AG09319 (cell line): ENCODE measurements around the gene NUP58.

Source experiments
- DNase-seq: peaks from one replicate; pipeline ENCODE4 v3.0.0-alpha.2; 2010; ENCODE audit warnings: low read depth; ENCODE audit errors: extremely low read depth
- TF ChIP-seq, protein P1 (sequence below): IDR thresholded peaks from 2 replicates; pipeline ENCODE4 v1.5.1; 2011; ENCODE audit warnings: low read depth, mild to moderate bottlenecking, inconsistent platforms, low read length, moderate library complexity

Gene NUP58

DNA sequence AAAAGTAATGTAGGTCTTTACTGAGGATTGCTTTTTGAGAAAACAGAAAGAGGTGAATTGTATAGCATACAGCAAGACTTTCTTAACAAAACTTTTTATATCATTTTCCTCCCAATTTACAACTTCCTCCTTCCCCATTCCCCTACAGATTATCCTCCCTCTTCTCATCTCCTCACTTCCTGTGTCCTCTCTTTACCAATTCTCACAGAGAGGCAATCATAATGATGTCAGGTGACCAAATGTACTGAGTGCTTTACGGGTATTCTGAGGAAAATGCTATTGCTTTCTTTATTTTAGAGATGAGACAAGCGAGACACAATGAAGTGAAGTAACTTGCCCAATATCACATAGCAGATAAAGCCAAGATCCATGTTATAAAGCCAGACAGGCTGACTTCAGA, 12.5 kb upstream of the NUP58 start:
- TF ChIP-seq, protein P1, sequence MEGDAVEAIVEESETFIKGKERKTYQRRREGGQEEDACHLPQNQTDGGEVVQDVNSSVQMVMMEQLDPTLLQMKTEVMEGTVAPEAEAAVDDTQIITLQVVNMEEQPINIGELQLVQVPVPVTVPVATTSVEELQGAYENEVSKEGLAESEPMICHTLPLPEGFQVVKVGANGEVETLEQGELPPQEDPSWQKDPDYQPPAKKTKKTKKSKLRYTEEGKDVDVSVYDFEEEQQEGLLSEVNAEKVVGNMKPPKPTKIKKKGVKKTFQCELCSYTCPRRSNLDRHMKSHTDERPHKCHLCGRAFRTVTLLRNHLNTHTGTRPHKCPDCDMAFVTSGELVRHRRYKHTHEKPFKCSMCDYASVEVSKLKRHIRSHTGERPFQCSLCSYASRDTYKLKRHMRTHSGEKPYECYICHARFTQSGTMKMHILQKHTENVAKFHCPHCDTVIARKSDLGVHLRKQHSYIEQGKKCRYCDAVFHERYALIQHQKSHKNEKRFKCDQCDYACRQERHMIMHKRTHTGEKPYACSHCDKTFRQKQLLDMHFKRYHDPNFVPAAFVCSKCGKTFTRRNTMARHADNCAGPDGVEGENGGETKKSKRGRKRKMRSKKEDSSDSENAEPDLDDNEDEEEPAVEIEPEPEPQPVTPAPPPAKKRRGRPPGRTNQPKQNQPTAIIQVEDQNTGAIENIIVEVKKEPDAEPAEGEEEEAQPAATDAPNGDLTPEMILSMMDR: no peak
- DNase-seq: no peak

DNA sequence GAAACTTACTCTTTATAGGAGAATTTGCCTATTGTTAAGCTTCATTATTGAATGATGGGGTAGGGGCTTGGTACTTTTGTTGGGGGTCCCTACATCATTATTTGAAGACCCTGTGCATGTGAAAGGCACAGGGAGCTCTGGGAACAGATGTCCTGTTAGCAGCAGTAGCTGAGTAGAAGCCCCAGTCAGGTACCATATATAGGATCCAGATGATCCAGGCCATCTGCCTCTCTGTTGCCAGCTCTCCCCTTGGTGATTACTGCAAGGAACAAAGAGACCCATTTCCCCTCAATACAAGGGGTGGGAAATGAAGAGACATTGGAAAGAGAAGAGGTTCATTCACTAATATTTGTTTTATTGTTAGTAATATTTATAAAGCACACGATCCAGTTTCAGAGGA, 9.7 kb upstream of the NUP58 start:
- TF ChIP-seq, protein P1: no peak
- DNase-seq: no peak

DNA sequence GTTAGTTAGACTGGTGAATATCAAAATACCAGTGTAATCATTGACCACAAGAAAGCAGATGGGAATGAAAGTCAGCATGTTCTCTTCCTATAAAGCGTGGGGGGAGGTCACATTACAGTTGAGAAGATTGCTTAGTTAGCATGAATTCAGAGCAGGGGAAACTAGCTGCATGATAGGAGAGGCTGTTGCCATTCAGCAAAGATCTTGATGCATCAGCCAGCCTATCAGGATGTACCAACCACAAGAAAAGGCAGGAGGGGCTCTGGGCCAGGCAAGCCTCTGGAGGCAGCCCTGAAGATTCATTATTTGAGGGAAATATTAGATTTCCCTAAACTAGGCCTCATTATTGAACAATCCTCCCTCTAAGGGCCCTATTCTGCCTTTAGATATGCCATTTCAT, 9.1 kb upstream of the NUP58 start:
- DNase-seq: no peak
- TF ChIP-seq, protein P1: no peak

DNA sequence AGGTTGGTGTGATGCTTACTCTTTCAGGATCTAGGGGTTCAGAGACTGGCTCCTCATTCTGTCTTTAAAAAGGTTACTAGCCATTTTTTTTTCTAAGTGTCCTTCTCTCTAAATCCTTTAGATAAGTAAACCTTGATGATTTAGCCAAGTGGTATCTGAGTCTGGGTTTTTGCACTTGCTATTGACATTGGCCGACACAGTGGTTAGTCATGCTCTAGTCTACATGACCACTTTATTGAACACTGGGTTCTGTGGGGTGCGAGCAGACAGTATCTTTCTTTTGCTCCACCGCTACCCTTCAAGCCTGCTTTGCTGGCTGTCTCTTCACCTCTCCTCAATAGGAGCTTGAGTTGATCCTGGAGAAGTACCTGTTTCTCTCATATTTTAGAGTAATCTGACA, 6.2 kb upstream of the NUP58 start:
- TF ChIP-seq, protein P1: no peak
- no peak for DNase-seq

DNA sequence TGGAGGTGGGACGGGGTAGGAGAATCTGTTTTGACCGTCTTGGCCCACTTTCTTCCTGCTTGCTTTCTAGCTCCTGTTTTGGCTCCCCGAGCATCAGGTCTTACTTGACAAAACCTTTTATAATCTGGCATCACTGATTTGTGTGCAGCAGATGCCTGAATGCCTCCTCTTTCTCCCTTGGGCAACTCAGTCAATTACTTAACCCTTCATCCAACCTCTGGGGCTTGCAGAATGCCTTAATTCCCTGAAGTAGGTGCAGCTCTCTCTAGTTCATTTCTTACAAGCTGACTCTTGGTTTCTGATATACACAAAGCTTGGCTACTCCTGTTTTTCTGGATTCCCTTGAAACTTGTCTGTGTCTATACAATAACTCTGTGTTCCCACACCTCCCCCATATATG, 5.7 kb upstream of the NUP58 start:
- TF ChIP-seq, protein P1: no peak

DNA sequence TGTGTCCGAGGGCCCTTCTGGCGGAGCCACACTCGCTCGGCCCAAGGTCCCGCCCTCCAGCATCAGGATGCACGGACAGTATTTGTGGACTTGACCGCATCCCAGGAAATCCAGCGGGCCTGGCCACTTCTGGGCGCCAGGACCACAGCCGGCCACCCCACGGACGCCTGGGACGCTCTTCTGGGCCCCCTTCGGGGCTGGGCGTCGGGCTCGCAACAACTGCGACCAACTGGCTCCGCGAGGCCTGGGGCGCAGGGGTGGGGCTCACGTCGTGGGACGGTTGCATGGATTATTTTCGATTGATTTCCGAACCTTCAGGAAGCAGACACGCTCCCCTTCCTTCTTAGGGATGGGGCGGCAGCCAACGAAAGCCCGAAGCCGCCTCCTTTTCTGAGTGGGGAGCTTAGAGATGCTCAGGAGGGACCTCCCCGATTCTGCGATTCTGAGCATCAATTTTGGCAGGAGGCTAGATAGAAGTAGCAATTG, 521 bp upstream of the NUP58 start:
- DNase-seq: no peak
- TF ChIP-seq, protein P1: no peak

More for the DNA sequence above, 5.7 kb upstream of the NUP58 start:
- no peak for DNase-seq

DNA sequence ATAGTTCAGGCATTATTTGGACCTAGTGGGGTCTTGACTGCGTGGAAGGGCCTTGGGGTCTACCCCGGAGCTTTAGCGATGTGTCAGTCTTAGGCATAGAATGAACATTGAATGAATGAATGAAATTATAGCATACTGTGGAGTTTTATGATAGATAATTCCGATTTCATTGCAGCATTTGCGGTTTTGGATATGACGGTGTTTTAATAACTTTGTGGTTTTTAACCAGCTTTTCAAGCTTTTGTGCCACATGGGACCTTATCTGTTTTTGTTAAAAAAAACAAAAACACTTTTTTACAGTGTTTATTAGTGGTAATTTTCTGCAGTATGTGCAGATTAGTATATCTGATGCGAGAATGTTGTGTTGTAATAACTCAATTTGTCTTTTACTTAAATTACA, 696 bp downstream of the NUP58 start:
- TF ChIP-seq, protein P1: no peak
- DNase-seq: no peak
